ENCODE measurements around the gene IFITM1. TPM values are rescaled to one million over a fixed set of nuclear protein-coding genes. Genes with fewer than 3 reads are reported as not detected.
A peak's percentile ranks its signal among the peaks of the same experiment; 100 is the strongest.
"Not testable (repeated sequence)": the region's sequence is repeated elsewhere in the genome, so short reads cannot be mapped to it uniquely, and the experiment has no call there.

The IFITM1 gene
- 84.5 and 88.4 TPM in 2 replicates for polyA plus RNA-seq (2013)

GRCh38 chr11:313787-314553, at the start of gene IFITM1:
Gene IFITM1, plus strand, starts transcription at chr11:314040. Its CDS starts 131 bp downstream, at chr11:314171.
- Histone ChIP-seq H2BK120ac (ENCODE audit: insufficient read depth, low read length, poor library complexity) (peak within 1 kb of the TSS; percentile 68), H2BK12ac (ENCODE audit: low read length) (peak within 1 kb of the TSS; percentile 92), H3K27ac (ENCODE audit: low read depth, low read length) (peak within 1 kb of the TSS; percentile 36), H4K91ac (ENCODE audit: low read depth, low read length) (peak within 1 kb of the TSS; percentile 81), H3K79me1 (ENCODE audit: low read length) (peaks cover 6% of the 10 kb centered on the region), H3K27me3 (ENCODE audit: insufficient read depth, low read length) (peaks cover 4% of the 10 kb centered on the region), H3K9ac (ENCODE audit: low read length) (peak within 1 kb of the TSS; percentile 42), H2AK5ac (ENCODE audit: low read length) (peak within 1 kb of the TSS; percentile 13), H2BK5ac (ENCODE audit: low read depth, low read length, poor library complexity) (peak within 1 kb of the TSS; percentile 46), H3K18ac (ENCODE audit: low read length) (peak within 1 kb of the TSS; percentile 89), H4K12ac (ENCODE audit: low read depth, low read length) (peak within 1 kb of the TSS; percentile 77), H3K4ac (ENCODE audit: low read depth, low read length) (peak within 1 kb of the TSS; percentile 56), H3K14ac (ENCODE audit: low read length) (peak within 1 kb of the TSS; percentile 60), H3K4me1 (ENCODE audit: control insufficient read depth in 1 of 2, insufficient read depth in 2 of 2, low read length in 2 of 2) (peaks cover 10 to 12% of the 10 kb centered on the region in 2 experiments), H4K8ac (ENCODE audit: low read depth, low read length) (peak within 1 kb of the TSS; percentile 81), H3K79me2 (ENCODE audit: control insufficient read depth, insufficient read depth, low read length, poor library complexity) (peaks cover 2% of the 10 kb centered on the region), H3K36me3 (ENCODE audit: control insufficient read depth in 1 of 2, insufficient read depth in 2 of 2, low read length in 2 of 2) (no peaks in the 10 kb centered on the region), H3K23ac (ENCODE audit: low read length) (no peak within 1 kb of the TSS), H2AFZ (ENCODE audit: insufficient read depth, low read length, poor library complexity) (peak within 1 kb of the TSS; percentile 71), H3K4me3 (ENCODE audit: low read depth, low read length) (peak within 1 kb of the TSS; percentile 25), H3K9me3 (ENCODE audit: insufficient read depth, low read depth, low read length) (peaks cover 1% of the 10 kb centered on the region), H3K4me2 (ENCODE audit: low read length) (peak within 1 kb of the TSS; percentile 61)
- peak in 1 of 2 donors; percentile 33 for DNase-seq
- WGBS (ENCODE audit: extremely low coverage, insufficient coverage, insufficient read length): no CpG with 5 or more reads among the region's 18 CpGs

GRCh38 chr11:266676-267439, 47.0 kb upstream of the IFITM1 start:
- Histone ChIP-seq H2BK12ac (ENCODE audit: low read length) (no peak overlapping the region), H4K91ac (ENCODE audit: low read depth, low read length) (no peak overlapping the region), H3K27me3 (ENCODE audit: insufficient read depth, low read length) (no peaks in the 10 kb centered on the region), H3K18ac (ENCODE audit: low read length) (no peak overlapping the region), H2BK120ac (ENCODE audit: insufficient read depth, low read length, poor library complexity) (no peak overlapping the region), H4K8ac (ENCODE audit: low read depth, low read length) (no peak overlapping the region), H3K14ac (ENCODE audit: low read length) (no peak overlapping the region), H3K4ac (ENCODE audit: low read depth, low read length) (no peak overlapping the region), H4K12ac (ENCODE audit: low read depth, low read length) (no peak overlapping the region), H3K23ac (ENCODE audit: low read length) (no peak overlapping the region), H3K36me3 (ENCODE audit: control insufficient read depth in 1 of 2, insufficient read depth in 2 of 2, low read length in 2 of 2) (no peaks in the 10 kb centered on the region), H2AFZ (ENCODE audit: insufficient read depth, low read length, poor library complexity) (no peak overlapping the region), H2BK5ac (ENCODE audit: low read depth, low read length, poor library complexity) (no peak overlapping the region), H2AK5ac (ENCODE audit: low read length) (no peak overlapping the region), H3K4me2 (ENCODE audit: low read length) (no peak overlapping the region), H3K9ac (ENCODE audit: low read length) (no peak overlapping the region), H3K9me3 (ENCODE audit: insufficient read depth, low read depth, low read length) (peaks cover 2% of the 10 kb centered on the region), H3K4me1 (ENCODE audit: control insufficient read depth in 1 of 2, insufficient read depth in 2 of 2, low read length in 2 of 2) (peaks cover 0 to 2% of the 10 kb centered on the region in 2 experiments), H3K27ac (ENCODE audit: low read depth, low read length) (no peak overlapping the region), H3K79me1 (ENCODE audit: low read length) (peaks cover 2% of the 10 kb centered on the region), H3K4me3 (ENCODE audit: low read depth, low read length) (no peak overlapping the region), H3K79me2 (ENCODE audit: control insufficient read depth, insufficient read depth, low read length, poor library complexity) (no peaks in the 10 kb centered on the region)
- peak; percentile 11 to 45 for DNase-seq
- WGBS (ENCODE audit: extremely low coverage, insufficient coverage, insufficient read length): no CpG with 5 or more reads among the region's 13 CpGs

- Histone ChIP-seq H4K91ac (ENCODE audit: low read depth, low read length) (no peak overlapping the region), H3K9me3 (ENCODE audit: insufficient read depth, low read depth, low read length) (no peaks in the 10 kb centered on the region), H3K4me3 (ENCODE audit: low read depth, low read length) (no peak overlapping the region), H3K27me3 (ENCODE audit: insufficient read depth, low read length) (no peaks in the 10 kb centered on the region), H4K8ac (ENCODE audit: low read depth, low read length) (no peak overlapping the region), H3K9ac (ENCODE audit: low read length) (no peak overlapping the region), H3K79me2 (ENCODE audit: control insufficient read depth, insufficient read depth, low read length, poor library complexity) (no peaks in the 10 kb centered on the region), H3K23ac (ENCODE audit: low read length) (no peak overlapping the region), H2BK12ac (ENCODE audit: low read length) (no peak overlapping the region), H2BK120ac (ENCODE audit: insufficient read depth, low read length, poor library complexity) (no peak overlapping the region), H3K36me3 (ENCODE audit: control insufficient read depth in 1 of 2, insufficient read depth in 2 of 2, low read length in 2 of 2) (no peaks in the 10 kb centered on the region), H3K79me1 (ENCODE audit: low read length) (peaks cover 2% of the 10 kb centered on the region), H3K4me2 (ENCODE audit: low read length) (no peak overlapping the region), H3K14ac (ENCODE audit: low read length) (no peak overlapping the region), H2AFZ (ENCODE audit: insufficient read depth, low read length, poor library complexity) (no peak overlapping the region), H4K12ac (ENCODE audit: low read depth, low read length) (no peak overlapping the region), H3K4me1 (ENCODE audit: control insufficient read depth in 1 of 2, insufficient read depth in 2 of 2, low read length in 2 of 2) (peaks cover 0 to 2% of the 10 kb centered on the region in 2 experiments), H3K27ac (ENCODE audit: low read depth, low read length) (no peak overlapping the region), H3K4ac (ENCODE audit: low read depth, low read length) (no peak overlapping the region), H3K18ac (ENCODE audit: low read length) (no peak overlapping the region), H2AK5ac (ENCODE audit: low read length) (no peak overlapping the region), H2BK5ac (ENCODE audit: low read depth, low read length, poor library complexity) (no peak overlapping the region)
- peak; percentile 40 to 62 for DNase-seq
- no CpG with 5 or more reads among the region's 18 CpGs for WGBS (ENCODE audit: extremely low coverage, insufficient coverage, insufficient read length)
Measured at GRCh38 chr11:267491-267994, 46.3 kb upstream of the IFITM1 start.

GRCh38 chr11:268716-269145, 45.1 kb upstream of the IFITM1 start:
- H4K12ac ChIP-seq (ENCODE audit: low read depth, low read length); H3K23ac ChIP-seq (ENCODE audit: low read length); H3K4ac ChIP-seq (ENCODE audit: low read depth, low read length); H3K36me3 ChIP-seq (ENCODE audit: control insufficient read depth in 1 of 2, insufficient read depth in 2 of 2, low read length in 2 of 2); H3K4me2 ChIP-seq (ENCODE audit: low read length); H2BK12ac ChIP-seq (ENCODE audit: low read length); H3K9ac ChIP-seq (ENCODE audit: low read length); H2BK120ac ChIP-seq (ENCODE audit: insufficient read depth, low read length, poor library complexity); H3K79me1 ChIP-seq (ENCODE audit: low read length); H3K9me3 ChIP-seq (ENCODE audit: insufficient read depth, low read depth, low read length); H3K4me3 ChIP-seq (ENCODE audit: low read depth, low read length); H3K79me2 ChIP-seq (ENCODE audit: control insufficient read depth, insufficient read depth, low read length, poor library complexity); H3K27me3 ChIP-seq (ENCODE audit: insufficient read depth, low read length); H3K4me1 ChIP-seq (ENCODE audit: control insufficient read depth in 1 of 2, insufficient read depth in 2 of 2, low read length in 2 of 2); H3K18ac ChIP-seq (ENCODE audit: low read length); H2AFZ ChIP-seq (ENCODE audit: insufficient read depth, low read length, poor library complexity); H3K27ac ChIP-seq (ENCODE audit: low read depth, low read length); H2BK5ac ChIP-seq (ENCODE audit: low read depth, low read length, poor library complexity); H3K14ac ChIP-seq (ENCODE audit: low read length); H4K8ac ChIP-seq (ENCODE audit: low read depth, low read length); H4K91ac ChIP-seq (ENCODE audit: low read depth, low read length); H2AK5ac ChIP-seq (ENCODE audit: low read length): not testable (repeated sequence)
- DNase-seq: peak in 1 of 2 donors; percentile 20
- WGBS (ENCODE audit: extremely low coverage, insufficient coverage, insufficient read length): no CpG with 5 or more reads among the region's 16 CpGs
